CD4-positive, alpha-beta T cell treated with Interferon alpha-2 for 1 hour (primary cell): Measurements from ENCODE around the gene NCOA1.
"Not testable (repeated sequence)": the region's sequence is repeated elsewhere in the genome, so short reads cannot be mapped to it uniquely, and the experiment has no call there.

Experiments
- DNase-seq, 2 donors: peaks; one replicate each; pipeline ENCODE4 v3.0.0-alpha.2; 2020 to 2022

The NCOA1 gene

GRCh38 chr2:24490690-24491541, at the start of gene NCOA1:
TSS of gene NCOA1 (plus strand) at chr2:24491254. CDS start at chr2:24658678, 167,424 bp downstream.
- DNase-seq, result peak; percentile 91 to 94

- DNase-seq, result no peak
Observed at GRCh38 chr2:24448797-24449196, 42.3 kb upstream of the NCOA1 start.

DNA sequence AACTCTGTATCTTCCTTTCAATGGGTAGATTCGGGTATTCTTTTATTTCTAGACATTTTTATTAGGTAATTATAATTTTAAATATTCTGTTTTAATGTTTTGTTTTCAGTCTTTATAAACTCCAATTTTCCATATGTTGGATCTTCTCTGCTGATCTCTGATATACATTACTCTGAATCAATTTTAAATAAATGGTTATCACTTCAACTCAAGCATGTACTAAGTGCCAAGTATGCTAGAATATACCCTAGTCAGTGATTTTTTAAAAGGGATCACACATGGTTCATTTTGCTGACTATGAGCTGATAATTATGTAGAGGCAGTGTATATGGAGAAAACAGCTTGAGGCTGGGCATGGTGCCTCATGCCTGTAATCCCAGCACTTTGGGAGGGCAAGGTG, 41.7 kb upstream of the NCOA1 start:
- no peak for DNase-seq

DNA sequence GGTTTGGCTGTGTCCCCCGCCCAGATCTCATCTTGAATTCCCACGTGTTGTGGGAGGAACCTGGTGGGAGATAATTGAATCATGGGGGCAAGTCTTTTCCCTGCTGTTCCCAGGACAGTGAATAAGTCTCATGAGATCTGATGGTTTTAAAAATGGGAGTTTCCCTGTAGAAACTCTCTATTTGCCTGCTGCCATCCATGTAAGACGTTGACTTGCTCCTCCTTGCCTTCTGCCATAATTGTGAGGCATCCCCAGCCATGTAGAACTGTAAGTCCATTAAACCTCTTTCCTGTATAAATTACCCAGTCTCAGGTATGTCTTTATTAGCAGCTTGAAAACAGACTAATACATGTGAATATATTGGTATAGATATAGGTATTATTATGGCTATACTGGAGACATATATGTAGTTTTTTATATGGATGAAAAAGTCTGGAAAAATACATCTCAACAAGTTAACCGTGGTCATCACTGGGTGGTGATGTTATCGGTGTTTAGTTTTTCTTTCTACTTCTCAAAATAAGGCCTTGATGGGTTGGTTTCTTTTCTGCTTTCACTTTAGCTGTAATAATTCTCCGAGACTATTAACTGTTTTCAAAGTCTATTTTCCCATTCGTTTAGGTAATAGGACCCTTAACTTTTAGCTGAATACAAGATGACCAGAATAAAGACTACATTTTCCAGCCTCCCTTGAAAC, 39.1 kb upstream of the NCOA1 start:
- no peak for DNase-seq

- DNase-seq, result no peak
Observed at GRCh38 chr2:24452502-24452885, 38.6 kb upstream of the NCOA1 start.

- no peak for DNase-seq
Observed at GRCh38 chr2:24453379-24454073, 37.5 kb upstream of the NCOA1 start.

GRCh38 chr2:24454294-24454693, 36.8 kb upstream of the NCOA1 start:
- DNase-seq, result no peak

GRCh38 chr2:24456599-24457556, 34.2 kb upstream of the NCOA1 start:
- no peak for DNase-seq

GRCh38 chr2:24457696-24458386, 33.2 kb upstream of the NCOA1 start:
- no peak for DNase-seq

DNA sequence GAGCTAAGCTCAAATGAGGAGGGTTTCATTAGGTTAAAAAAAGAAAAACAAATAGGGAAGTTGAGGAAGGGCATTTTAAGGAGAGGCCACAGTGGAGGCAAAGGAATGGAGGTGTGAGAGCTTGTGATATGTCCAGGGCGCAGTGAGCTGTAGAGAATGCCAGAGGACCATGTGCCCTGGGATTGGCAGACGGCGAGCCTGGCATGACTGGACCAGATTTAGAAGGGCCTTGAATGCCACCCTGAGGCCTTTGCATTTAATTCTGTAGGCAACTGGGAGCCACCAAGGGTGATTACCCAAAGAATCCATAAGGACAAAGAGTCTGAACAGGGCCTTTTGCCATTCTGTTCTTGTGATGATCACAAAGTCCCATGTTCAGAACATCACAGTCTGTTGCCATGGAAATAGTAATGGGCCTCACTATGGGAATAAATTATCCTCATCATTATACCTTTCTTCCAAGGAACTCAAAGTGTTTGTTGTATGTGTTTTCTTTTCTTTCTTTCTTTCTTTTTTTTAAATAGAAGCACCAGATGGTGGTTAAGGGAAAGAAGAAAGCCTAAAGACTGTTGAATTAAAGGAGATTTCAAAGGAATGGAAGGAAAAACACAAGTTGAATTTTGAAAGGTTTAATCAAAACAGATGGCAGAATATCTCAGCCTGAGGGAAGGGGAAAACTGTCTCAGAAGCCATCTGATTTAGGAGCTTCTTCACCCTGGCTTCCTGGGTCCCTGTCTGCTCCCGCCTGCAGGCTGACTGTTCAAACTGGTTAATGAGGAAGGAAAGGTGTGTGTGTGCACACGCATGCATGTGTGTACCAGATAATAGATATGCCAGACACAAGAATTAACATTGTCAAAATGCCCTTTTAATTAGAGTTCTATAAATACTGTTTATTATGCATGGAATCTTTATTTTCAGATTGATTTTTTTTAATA, 31.6 kb upstream of the NCOA1 start:
- no peak for DNase-seq

DNA sequence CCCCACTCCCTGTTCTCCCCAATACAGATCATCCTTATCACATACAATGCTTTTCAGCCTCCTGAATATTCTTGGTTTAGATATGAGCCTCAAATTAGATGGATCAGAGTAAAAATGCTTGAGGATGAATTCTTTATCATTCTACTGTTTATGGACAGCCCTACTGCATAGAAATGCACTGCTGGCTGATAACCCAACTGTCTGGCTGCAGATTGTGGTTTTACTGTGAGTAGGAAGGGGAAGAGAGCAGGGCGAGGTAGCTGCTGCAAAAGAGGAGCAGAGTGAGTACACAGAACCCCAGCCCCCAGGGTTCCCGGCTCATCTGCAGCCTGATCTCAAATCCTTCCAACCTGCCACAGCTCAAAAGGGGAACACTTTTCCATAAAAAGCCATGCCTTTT, 29.4 kb upstream of the NCOA1 start:
- no peak for DNase-seq

- DNase-seq, result no peak
Observed at GRCh38 chr2:24463271-24463670, 27.8 kb upstream of the NCOA1 start.

GRCh38 chr2:24466871-24467870, 23.9 kb upstream of the NCOA1 start:
- no peak for DNase-seq

- DNase-seq, result not testable (repeated sequence)
Observed at GRCh38 chr2:24468453-24468852, 22.6 kb upstream of the NCOA1 start.

DNA sequence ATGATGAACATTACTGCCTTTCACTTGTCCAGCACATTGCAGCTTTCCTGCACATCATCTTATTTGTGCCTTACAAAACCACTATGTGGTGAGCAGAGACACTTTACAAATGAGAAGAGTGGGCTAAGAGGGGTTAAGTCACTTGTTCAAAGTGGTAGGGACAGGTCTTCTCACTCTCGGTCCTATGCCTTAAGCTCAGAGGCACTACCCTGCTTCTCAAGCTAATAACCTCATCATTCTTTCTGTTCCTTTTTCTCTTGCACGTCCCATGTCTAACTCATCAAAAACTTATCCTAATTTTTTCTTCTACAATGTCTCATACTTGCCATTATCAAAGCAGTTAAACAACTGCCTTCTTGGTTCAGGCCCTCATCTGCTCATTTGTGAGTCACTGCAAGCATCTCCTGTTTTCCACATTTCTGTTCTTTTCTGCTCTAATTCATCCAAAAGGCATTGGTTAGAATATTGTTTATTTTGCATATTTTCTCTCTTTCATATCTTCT, 21.9 kb upstream of the NCOA1 start:
- DNase-seq, result no peak

DNA sequence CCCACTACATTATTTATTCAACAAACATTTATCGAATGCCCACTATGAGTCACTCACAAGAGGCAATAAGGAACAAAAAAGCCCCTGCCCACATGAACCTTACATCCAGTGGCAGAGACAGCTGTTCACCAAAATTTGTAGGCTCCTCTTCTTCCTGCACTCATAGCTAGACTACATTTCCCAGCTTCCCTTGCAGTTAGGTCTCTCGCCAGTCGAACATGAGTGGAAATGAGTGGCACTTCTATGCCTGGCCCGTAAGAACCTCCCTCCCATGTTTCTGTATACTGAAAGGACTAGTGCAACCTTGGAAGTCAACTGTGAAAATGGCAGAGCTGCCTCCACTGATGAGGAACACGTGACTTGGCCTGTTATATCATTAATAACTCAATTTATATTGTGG, 19.4 kb upstream of the NCOA1 start:
- peak in 1 of 2 donors; percentile 27 for DNase-seq

GRCh38 chr2:24472416-24472815, 18.6 kb upstream of the NCOA1 start:
- no peak for DNase-seq

DNA sequence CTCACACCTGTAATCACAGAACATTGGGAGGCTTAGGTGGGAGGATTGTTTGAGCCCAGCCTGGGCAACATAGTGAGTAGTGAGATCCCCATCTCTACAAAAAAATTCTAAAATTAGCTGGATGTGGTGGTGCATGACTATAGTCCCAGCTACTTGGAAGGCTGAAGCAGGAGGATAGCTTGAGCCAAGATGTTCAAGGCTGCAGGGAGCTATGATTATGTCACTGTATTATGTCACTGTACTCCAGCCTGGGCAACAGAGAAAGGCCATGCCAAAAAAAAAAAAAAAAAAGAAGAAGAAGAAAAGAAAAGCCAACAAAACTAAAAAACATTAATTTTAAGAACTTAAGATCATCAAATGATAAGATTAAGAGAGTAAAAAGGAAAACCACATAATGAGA, 17.4 kb upstream of the NCOA1 start:
- no peak for DNase-seq

DNA sequence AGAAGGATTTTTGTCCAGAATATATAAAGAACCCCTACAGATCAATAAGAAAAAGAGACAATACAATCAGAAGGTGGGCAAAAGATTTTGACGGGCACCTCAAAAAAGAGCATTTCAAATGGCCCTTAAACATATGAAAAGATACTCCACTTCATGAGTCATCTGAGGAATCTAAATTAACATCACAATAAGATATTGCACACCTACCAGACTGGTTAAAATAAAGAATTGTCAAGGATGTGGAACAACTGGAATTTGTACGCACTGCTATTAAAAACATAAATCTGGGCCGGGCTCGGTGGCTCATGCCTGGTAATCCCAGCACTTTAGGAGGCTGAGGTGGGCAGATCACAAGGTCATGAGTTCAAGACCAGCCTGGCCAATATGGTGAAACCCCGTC, 17.0 kb upstream of the NCOA1 start:
- DNase-seq, result no peak
